Activated CD8-positive, alpha-beta memory T cell treated with anti-CD3 and anti-CD28 coated beads, Interleukin-2, amount 50 U/mL, for 24 hours (primary cell): Measurements from ENCODE around the gene SAMD14.
A peak's percentile ranks its signal among the peaks of the same experiment; 100 is the strongest.

Experiments used
- DNase-seq: peaks from one replicate; pipeline ENCODE4 v3.0.0-alpha.2; 2020; ENCODE audit errors: extremely low read depth

Gene SAMD14

DNA sequence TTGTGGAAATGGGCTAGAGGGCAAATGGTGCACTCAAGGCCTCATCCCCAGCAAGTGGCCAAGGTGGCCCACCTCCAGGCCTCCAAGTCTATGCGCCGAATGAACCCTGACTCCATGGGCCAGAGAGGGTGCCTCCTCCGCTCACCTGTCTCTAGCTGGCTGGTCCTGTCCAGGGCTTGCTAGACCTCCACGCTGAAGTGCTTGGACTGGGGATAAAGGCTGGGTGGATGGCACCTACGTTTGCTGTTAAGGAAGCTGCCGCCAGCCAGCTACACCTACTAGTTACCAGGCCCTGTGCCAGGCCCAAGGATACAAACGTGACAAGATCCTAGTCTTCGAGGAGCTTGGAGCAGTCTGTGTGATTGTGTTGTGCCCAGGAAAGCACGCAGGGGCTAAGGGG lies 35.1 kb upstream of the SAMD14 start:
- DNase-seq, result no peak

GRCh38 chr17:50164697-50164988 lies 34.7 kb upstream of the SAMD14 start:
- DNase-seq, result no peak

- no peak for DNase-seq
Measured at GRCh38 chr17:50163843-50164696, 34.1 kb upstream of the SAMD14 start.

DNA sequence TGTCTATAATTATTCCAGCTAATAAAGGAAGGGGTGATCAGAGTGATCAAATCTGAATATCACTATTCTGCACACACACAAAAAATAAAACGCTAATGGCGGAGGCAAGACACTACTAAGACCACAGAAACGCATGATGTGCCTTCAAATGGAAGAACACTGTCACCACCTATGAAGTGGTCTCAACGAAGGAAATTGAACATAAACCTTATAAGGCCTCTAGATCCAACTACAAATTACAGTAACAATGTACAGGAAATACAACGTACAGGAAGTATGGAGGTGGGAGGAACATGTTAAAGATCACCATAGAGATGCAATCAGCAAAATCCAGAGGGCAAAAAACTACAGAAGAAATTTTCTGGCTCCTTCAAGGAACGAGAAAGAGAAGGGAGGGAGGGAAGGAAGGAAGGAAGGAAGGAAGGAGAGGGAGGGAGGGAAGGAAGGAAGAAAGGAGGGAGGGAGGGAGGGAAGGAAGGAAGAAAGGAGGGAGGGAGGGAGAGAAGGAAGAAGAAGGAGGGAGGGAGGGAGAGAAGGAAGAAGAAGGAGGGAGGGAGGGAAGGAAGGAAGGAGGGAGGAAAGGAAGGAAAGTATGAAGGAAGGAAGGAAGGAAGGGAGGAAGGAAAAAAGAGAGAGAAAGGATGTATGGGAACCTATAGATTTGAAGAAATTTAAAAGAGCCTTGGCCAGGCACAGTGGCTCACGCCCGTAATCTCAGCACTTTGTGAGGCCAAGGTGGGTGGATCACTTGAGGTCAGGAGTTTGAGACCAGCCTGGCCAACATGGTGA lies 32.7 kb upstream of the SAMD14 start:
- DNase-seq, result no peak

DNA sequence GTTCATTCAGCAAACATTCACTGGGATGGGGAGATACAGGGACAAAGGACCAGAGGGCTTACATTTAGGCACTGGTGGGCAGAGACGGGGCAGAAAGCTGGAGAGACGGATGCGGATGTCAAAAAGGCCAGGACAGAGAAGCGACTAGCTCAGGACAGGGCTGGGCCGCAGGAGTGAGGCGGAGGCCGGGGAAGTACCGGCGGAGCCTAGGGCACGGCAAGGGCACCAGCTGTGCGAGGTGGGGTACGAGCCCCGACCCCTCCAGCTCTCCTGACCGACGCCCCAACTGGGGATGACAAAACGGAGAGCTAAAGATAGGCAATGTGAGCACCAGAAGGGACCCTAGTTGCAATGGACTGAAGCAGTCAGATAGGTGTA lies 31.9 kb upstream of the SAMD14 start:
- DNase-seq, result no peak

DNA sequence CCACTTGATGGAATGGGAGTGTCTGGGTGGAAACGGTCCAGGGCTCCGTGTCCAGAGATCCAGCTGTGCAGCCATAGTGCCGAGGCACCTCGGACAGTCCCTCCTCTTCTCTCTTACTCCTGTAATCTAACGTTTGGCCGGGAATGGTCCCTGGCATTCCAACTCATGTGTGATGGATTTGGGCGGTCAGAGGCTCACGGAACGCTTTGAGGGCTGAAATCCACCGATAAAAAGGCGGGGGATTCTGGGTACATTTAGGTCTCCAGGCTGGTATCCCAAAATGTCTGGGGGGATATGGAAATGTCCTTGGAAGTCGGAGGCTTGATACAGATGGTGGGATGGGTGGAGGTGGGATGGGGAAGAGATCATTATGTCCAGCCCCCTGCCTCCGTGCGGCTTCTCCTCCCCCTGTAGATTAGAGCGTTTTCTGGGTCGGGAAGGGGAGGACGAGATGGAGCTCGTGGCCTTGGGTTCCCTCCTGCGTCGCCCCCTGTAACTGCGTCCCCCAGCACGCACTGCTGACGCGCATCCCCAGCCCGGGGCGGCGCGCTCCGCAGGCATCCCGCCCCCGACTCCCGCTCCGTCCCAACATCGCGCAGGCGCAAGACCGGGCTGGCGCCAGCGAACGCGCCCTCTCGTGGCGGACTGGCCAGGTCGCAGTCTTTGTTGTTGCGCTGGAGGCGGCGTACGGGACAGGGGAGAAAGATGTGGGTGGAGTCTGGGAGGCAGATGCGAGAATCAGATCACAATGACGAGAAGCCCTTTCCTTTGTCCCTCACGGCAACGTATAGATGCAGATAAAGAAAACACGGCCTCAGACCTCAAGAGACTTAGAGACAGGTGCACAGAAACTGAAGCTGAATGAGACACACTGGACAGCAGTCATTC lies 31.3 kb upstream of the SAMD14 start:
- peak; percentile 90 for DNase-seq

- no peak for DNase-seq
Measured at GRCh38 chr17:50157891-50158290, 27.9 kb upstream of the SAMD14 start.

DNA sequence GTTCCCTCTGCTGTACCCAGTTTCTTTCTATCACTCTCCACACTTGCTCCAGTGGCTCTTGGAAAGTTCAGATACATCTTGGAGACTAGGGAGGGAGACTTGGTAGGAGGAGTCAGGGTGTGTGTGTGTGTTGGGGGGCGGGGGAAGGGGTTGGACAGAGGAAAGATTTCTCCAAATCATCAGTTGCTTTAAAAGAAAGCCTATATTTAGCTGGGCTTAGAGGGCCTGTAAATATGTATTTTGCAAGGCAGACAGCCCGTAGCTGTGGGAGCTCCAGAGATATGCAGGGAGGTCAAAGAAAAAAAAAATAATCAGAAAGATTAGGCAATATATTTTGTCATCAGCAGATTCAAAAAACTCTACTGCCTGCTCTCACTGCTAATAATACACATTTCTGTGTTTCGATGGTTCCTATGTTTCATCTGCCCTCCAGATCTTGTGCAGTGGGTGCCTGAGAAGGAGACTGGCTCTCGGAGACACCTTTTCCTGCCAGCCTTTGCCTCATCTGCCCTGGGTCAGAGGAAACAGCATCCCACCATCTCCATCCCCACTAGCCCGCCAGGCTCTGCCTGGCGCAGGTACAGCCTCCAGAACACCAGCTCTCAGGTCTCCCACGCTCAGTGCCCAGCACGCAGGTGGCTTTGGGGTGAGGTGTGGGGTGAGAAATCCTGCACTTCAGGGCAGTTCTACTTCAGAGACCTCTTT lies 25.3 kb upstream of the SAMD14 start:
- DNase-seq, result no peak

DNA sequence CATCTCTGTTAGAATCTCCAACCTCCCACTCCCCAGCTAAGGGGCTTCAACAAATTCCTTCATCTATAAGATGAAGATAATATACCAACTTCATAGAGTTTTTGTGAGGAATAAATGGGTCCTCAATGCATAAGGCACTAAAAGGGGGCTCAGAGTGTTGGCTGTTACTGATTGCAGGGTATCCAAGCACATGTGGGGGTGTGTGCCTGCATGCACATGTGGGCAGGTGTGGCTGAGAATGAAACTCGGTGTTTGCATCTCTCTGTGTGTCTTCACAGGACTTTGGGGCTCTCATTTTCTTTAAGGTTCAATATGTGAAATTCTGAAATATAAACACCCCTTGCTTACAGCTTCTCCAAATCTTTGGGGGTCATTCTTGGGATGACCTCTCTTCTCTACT lies 24.6 kb upstream of the SAMD14 start:
- no peak for DNase-seq

GRCh38 chr17:50153650-50154575 lies 24.0 kb upstream of the SAMD14 start:
- no peak for DNase-seq

DNA sequence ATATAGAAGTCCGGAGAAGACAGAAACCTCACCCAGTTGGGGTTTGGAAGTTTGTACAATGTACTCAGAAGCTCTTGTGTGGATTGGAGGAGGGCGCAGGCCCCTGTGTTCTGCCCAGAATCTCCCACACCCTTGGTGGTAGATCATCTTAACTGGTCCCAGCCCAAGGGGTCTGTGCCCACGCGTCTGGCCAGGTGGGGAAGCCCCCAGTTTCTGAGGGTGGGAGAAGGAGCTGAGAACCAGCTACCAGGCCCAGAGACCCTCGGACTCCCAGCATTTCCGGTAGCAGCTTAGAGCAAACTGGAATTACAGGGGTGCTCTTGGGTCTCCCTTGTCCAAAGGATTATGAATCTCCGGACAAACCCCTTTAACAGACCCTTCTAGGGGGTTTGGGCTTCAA lies 22.8 kb upstream of the SAMD14 start:
- DNase-seq, result no peak

- DNase-seq, result no peak
Measured at GRCh38 chr17:50151937-50152547, 22.1 kb upstream of the SAMD14 start.

GRCh38 chr17:50151041-50151936 lies 21.3 kb upstream of the SAMD14 start:
- peak; percentile 72 for DNase-seq

DNA sequence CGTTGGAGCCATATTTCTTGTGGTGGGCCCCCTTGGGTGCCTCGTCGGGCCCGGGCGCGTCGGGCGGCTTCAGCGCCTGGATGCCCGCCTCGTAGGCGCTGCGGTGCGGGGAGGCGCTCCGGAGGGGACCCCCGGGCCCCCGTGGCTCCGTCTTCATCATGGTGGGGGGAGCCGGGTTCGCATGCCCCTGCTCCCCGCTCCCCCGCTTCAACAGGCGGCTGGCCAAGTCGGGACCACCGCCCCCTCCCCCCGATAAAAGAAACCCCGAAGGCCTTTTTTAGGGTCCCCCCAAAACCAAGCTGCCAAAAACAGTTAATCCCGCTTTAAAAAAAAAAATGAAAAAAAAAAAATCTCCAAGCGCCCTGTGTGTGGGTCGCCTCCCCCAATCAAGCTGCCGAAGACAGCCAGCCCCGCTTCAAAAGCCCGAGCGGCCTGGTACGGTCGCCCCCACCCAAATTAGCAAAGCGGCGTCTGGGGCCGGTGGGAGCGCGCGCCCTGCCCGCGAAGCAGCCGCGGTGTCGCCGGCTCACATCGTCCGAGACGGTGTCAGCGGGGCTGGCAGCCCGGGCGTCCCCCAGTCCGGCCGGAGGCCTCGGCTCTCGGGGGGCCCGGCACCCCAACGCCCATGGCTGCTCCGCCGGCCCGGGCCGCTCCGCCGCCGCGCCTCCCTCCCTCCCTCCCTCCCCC lies 20.5 kb upstream of the SAMD14 start, which contains the start of gene PPP1R9B:
PPP1R9B (minus strand) TSS at position 324 of the 687 bp plus-strand sequence; CDS start at position 160, 164 bp downstream.
- DNase-seq, result no peak

GRCh38 chr17:50149417-50150353 lies 19.7 kb upstream of the SAMD14 start:
- no peak for DNase-seq

DNA sequence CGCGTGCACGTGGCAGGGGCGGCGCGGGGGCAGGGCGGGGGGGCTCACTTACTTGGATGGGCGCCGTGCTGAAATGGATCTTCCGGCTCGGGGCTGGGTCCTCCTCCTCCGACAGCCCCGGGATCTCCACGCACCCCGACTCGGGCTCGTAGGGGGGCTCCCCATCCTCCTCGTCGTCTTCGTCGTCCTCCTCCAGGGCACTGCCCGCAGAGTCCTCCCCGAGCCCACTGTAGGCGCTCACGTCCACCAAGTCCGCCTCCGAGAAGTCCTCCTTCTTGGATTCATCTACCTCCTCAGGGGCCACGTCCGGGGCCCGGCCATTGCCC lies 19.1 kb upstream of the SAMD14 start:
- no peak for DNase-seq
